ENCODE data around the gene LUM. TPM values are rescaled to one million over a fixed set of nuclear protein-coding genes. Genes with fewer than 3 reads are reported as not detected.

LUM gene
- total RNA-seq, 2 donors from 2014 or later, result 0.31 TPM; not detected in 1

GRCh38 chr12:91105807-91106206 is 5.5 kb downstream of the LUM start:
- no peaks in the 10 kb centered on the region for H3K27me3 ChIP-seq (ENCODE audit: control insufficient read depth, insufficient read depth, low read length, poor library complexity, severe bottlenecking)
- 80 to 87% methylated on average over 1 to 5 of the region's 5 CpGs for WGBS, 2 experiments (ENCODE audit: insufficient coverage in 1 of 2, insufficient read length in 1 of 2)
- H3K4me1 ChIP-seq (ENCODE audit: control insufficient read depth, insufficient read depth, low read length), result peaks cover 7% of the 10 kb centered on the region
- DNase-seq, result no peak
- Mint-ChIP-seq H3K9me3 (no peaks in the 10 kb centered on the region), H3K4me1 (peaks cover 4% of the 10 kb centered on the region), H3K36me3 (ENCODE audit: low read depth) (no peaks in the 10 kb centered on the region), H3K27me3 (ENCODE audit: insufficient read depth) (no peaks in the 10 kb centered on the region), H3K4me3 (no peak overlapping the region), H3K27ac (no peak overlapping the region)
- no peaks in the 10 kb centered on the region for H3K9me3 ChIP-seq (ENCODE audit: control insufficient read depth, low read length)
- TF ChIP-seq, protein P1, sequence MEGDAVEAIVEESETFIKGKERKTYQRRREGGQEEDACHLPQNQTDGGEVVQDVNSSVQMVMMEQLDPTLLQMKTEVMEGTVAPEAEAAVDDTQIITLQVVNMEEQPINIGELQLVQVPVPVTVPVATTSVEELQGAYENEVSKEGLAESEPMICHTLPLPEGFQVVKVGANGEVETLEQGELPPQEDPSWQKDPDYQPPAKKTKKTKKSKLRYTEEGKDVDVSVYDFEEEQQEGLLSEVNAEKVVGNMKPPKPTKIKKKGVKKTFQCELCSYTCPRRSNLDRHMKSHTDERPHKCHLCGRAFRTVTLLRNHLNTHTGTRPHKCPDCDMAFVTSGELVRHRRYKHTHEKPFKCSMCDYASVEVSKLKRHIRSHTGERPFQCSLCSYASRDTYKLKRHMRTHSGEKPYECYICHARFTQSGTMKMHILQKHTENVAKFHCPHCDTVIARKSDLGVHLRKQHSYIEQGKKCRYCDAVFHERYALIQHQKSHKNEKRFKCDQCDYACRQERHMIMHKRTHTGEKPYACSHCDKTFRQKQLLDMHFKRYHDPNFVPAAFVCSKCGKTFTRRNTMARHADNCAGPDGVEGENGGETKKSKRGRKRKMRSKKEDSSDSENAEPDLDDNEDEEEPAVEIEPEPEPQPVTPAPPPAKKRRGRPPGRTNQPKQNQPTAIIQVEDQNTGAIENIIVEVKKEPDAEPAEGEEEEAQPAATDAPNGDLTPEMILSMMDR (conservative IDR thresholded peaks at IDR 0.05), result no peak
- no peak overlapping the region for H3K9ac ChIP-seq (ENCODE audit: extremely low read depth, low read length, poor library complexity, severe bottlenecking)
- H3K36me3 ChIP-seq (ENCODE audit: control insufficient read depth, insufficient read depth, low read length), result no peaks in the 10 kb centered on the region
- H3K27ac ChIP-seq (ENCODE audit: low read depth, low read length), result no peak overlapping the region
- H3K4me3 ChIP-seq (ENCODE audit: low read length), result no peak overlapping the region

- whole genome bisulfite sequencing, 2 experiments (ENCODE audit: insufficient coverage in 1 of 2, insufficient read length in 1 of 2), result no CpG with 5 or more reads among the region's 1 CpG
- H3K27ac Mint-ChIP-seq, result no peak overlapping the region
- H3K27ac ChIP-seq (ENCODE audit: low read depth, low read length), result no peak overlapping the region
- no peak overlapping the region for H3K9ac ChIP-seq (ENCODE audit: extremely low read depth, low read length, poor library complexity, severe bottlenecking)
- H3K36me3 ChIP-seq (ENCODE audit: control insufficient read depth, insufficient read depth, low read length), result no peaks in the 10 kb centered on the region
- H3K36me3 Mint-ChIP-seq (ENCODE audit: low read depth), result no peaks in the 10 kb centered on the region
- DNase-seq, result no peak
- H3K4me3 ChIP-seq (ENCODE audit: low read length), result no peak overlapping the region
- H3K4me1 Mint-ChIP-seq, result peaks cover 4% of the 10 kb centered on the region
- H3K9me3 Mint-ChIP-seq, result no peaks in the 10 kb centered on the region
- no peaks in the 10 kb centered on the region for H3K27me3 ChIP-seq (ENCODE audit: control insufficient read depth, insufficient read depth, low read length, poor library complexity, severe bottlenecking)
- H3K4me1 ChIP-seq (ENCODE audit: control insufficient read depth, insufficient read depth, low read length), result peaks cover 7% of the 10 kb centered on the region
- no peak overlapping the region for H3K4me3 Mint-ChIP-seq
- no peaks in the 10 kb centered on the region for H3K9me3 ChIP-seq (ENCODE audit: control insufficient read depth, low read length)
- H3K27me3 Mint-ChIP-seq (ENCODE audit: insufficient read depth), result no peaks in the 10 kb centered on the region
- TF ChIP-seq, protein P1 (conservative IDR thresholded peaks at IDR 0.05), result no peak
Observed at GRCh38 chr12:91104812-91105466, 6.4 kb downstream of the LUM start.

- Mint-ChIP-seq H3K9me3 (no peaks in the 10 kb centered on the region), H3K27me3 (ENCODE audit: insufficient read depth) (no peaks in the 10 kb centered on the region), H3K4me3 (no peak overlapping the region), H3K36me3 (ENCODE audit: low read depth) (no peaks in the 10 kb centered on the region), H3K4me1 (peaks cover 2% of the 10 kb centered on the region), H3K27ac (no peak overlapping the region)
- no peak overlapping the region for H3K27ac ChIP-seq (ENCODE audit: low read depth, low read length)
- H3K9me3 ChIP-seq (ENCODE audit: control insufficient read depth, low read length), result no peaks in the 10 kb centered on the region
- no peak overlapping the region for H3K9ac ChIP-seq (ENCODE audit: extremely low read depth, low read length, poor library complexity, severe bottlenecking)
- H3K27me3 ChIP-seq (ENCODE audit: control insufficient read depth, insufficient read depth, low read length, poor library complexity, severe bottlenecking), result no peaks in the 10 kb centered on the region
- DNase-seq, result no peak
- no CpG with 5 or more reads among the region's 1 CpG for WGBS, 2 experiments (ENCODE audit: insufficient coverage in 1 of 2, insufficient read length in 1 of 2)
- TF ChIP-seq, protein P1 (conservative IDR thresholded peaks at IDR 0.05), result no peak
- H3K4me3 ChIP-seq (ENCODE audit: low read length), result no peak overlapping the region
- no peaks in the 10 kb centered on the region for H3K36me3 ChIP-seq (ENCODE audit: control insufficient read depth, insufficient read depth, low read length)
- peaks cover 5% of the 10 kb centered on the region for H3K4me1 ChIP-seq (ENCODE audit: control insufficient read depth, insufficient read depth, low read length)
Observed at GRCh38 chr12:91103624-91104023, 7.7 kb downstream of the LUM start.

Measured in endodermal cell (in vitro differentiated cells).